DMS53 treated with DMSO at 0.1 percent for 48 hours (cell line): ENCODE measurements around the gene TULP1.

Source experiments
- DNase-seq: peaks from one replicate; lab custom pipeline; 2025; ENCODE audit not compliant: unreplicated experiment; lab: John Stamatoyannopoulos, UW

The TULP1 gene

GRCh38 chr6:35497571-35498421 is 14.9 kb downstream of the TULP1 start:
- no peak for DNase-seq

- DNase-seq, result no peak
These were observed 15.7 kb downstream of the TULP1 start, which contains the start of gene TEAD3 for GRCh38 chr6:35496841-35497570. Gene TEAD3 (minus strand): TSS chr6:35497079.

GRCh38 chr6:35496036-35496840 is 16.5 kb downstream of the TULP1 start:
- peak; percentile 17 for DNase-seq

- no peak for DNase-seq
These were observed 17.2 kb downstream of the TULP1 start for GRCh38 chr6:35495258-35496035.

GRCh38 chr6:35494161-35494563 is 18.5 kb downstream of the TULP1 start:
- DNase-seq, result no peak

- DNase-seq, result no peak
These were observed 19.3 kb downstream of the TULP1 start for GRCh38 chr6:35493307-35493983.

GRCh38 chr6:35492974-35493284 is 19.8 kb downstream of the TULP1 start:
- DNase-seq, result no peak

- DNase-seq, result no peak
These were observed 20.3 kb downstream of the TULP1 start for GRCh38 chr6:35492258-35492973.

- no peak for DNase-seq
These were observed 21.0 kb downstream of the TULP1 start for GRCh38 chr6:35491558-35492257.

GRCh38 chr6:35490821-35491557 is 21.7 kb downstream of the TULP1 start:
- no peak for DNase-seq

- DNase-seq, result no peak
These were observed 22.5 kb downstream of the TULP1 start for GRCh38 chr6:35489995-35490791.

GRCh38 chr6:35489066-35489465 is 23.6 kb downstream of the TULP1 start:
- DNase-seq, result no peak

GRCh38 chr6:35488517-35488862 is 24.2 kb downstream of the TULP1 start:
- DNase-seq, result no peak

- DNase-seq, result no peak
These were observed 24.8 kb downstream of the TULP1 start for GRCh38 chr6:35487658-35488516.

- DNase-seq, result no peak
These were observed 26.4 kb downstream of the TULP1 start for GRCh38 chr6:35486005-35486925.
